Spinal cord (tissue), 10 donors: ENCODE data around the gene NPDC1. TPM values are rescaled to one million over a fixed set of nuclear protein-coding genes. Genes with fewer than 3 reads are reported as not detected.
A peak's percentile ranks its signal among the peaks of the same experiment; 100 is the strongest.

Experiments used
- DNase-seq, 6 donors: peaks; one replicate each; pipeline versions ENCODE4 v3.0.0 to v3.0.0-alpha.2; 2013 to 2015; ENCODE audit warnings: low spot score in 6 of 6, low read depth in 4 of 6
- H3K27ac ChIP-seq: one replicate; pipeline ENCODE4 v1.5.1; 2013; ENCODE audit warnings: low read depth, low read length, control low read depth
- H3K27me3 ChIP-seq: one replicate; pipeline ENCODE4 v1.6.1; 2013; ENCODE audit warnings: low read length; ENCODE audit not compliant: control insufficient read depth, insufficient read depth
- H3K36me3 ChIP-seq: one replicate; pipeline ENCODE4 v1.6.1; 2013; ENCODE audit warnings: low read length; ENCODE audit not compliant: control insufficient read depth, insufficient read depth
- H3K4me1 ChIP-seq: one replicate; pipeline ENCODE4 v1.6.1; 2013; ENCODE audit warnings: low read length; ENCODE audit not compliant: control insufficient read depth, insufficient read depth
- H3K4me3 ChIP-seq: one replicate; pipeline ENCODE4 v1.5.1; 2013; ENCODE audit warnings: low read depth, low read length, control low read depth
- H3K9me3 ChIP-seq: one replicate; pipeline ENCODE4 v1.6.1; 2013; ENCODE audit warnings: low read length; ENCODE audit not compliant: control insufficient read depth, insufficient read depth
- WGBS: methylation state at CpG from one replicate; pipeline ENCODE4 v1.1.5; 2013; ENCODE audit warnings: missing lambda C conversion rate; ENCODE audit not compliant: insufficient coverage; 5-methylcytosine and 5-hydroxymethylcytosine counted together
- polyA plus RNA-seq, 2 donors: library from polyadenylated mRNA; unstranded; fragments of 120-200 nt; gene quantifications; one replicate each; pipeline ENCODE4 v1.2.1, GENCODE V29; 2013; ENCODE audit not compliant: insufficient read length in 2 of 2
- total RNA-seq, 2 donors: library from RNA; depleted of rRNA in 1 of 2; stranded (reverse); fragments of 120-200 nt in 1 of 2; fragments of >200 nt in 1 of 2; gene quantifications; one replicate each; pipeline versions ENCODE4 v1.2.3 to v1.2.4, GENCODE V29; 2013 to 2014
- donor health status: healthy.

The NPDC1 gene
- total and polyA plus RNA-seq, 4 donors = 26.7 to 276 (median 164) TPM

DNA sequence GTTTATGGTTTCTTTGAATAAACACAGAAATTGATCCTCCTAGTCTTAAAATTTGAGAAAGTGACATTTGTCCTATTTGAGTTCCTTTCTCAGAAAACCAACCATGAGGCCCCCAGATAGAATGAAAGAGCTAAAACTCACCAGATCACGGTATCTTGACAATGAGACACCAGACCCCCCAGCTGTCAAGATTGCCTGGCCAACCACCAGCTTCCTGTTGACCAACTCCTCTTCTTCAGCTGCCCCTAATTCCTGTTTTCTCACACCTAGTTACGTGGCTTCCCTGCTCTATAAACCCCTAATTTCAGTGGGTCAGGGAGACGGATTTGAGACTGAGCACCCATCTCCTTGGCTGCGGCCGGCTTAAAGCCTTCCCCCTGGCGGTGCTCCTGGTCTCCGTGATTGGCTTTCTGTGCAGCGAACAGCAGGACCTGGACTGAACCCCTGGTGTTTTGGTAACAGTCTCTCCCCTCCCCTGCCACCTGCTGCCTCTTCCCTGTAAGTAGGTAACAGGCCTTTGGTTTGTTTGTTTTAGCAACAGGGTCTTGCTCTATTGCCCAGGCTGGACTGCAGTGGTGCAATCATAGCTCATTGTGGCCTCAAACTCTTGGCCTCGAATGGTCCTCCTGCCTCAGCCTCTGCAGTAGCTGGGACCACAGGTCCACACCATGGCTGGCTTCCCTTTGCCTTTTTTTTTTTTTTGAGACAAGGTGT, 12.7 kb upstream of the NPDC1 start:
- peaks cover 53% of the 10 kb centered on the region for H3K4me1 ChIP-seq
- H3K9me3 ChIP-seq = no peaks in the 10 kb centered on the region
- peaks cover 12% of the 10 kb centered on the region for H3K27me3 ChIP-seq
- H3K36me3 ChIP-seq = peaks cover 17% of the 10 kb centered on the region
- no peak overlapping the region for H3K27ac ChIP-seq
- no peak for DNase-seq
- WGBS = 82% methylated on average over 7 of the region's 9 CpGs
- H3K4me3 ChIP-seq = no peak overlapping the region

DNA sequence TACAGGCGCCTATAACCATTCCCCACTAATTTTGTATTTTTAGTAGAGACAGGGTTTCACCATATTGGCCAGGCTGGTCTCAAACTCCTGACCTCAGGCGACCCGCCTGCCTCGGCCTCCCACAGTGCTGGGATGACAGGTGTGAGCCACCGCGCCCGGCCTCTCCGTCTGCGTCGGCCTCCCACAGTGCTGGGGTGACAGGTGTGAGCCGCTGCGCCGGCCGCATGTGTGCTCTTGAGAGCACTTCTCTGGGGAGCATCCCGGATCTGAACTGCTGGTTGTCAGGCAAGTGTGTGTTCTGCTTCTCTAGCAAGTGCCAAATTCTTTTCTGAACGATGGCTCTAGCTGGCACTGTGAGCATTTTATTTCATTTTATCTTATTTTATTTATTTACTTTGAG, 11.6 kb upstream of the NPDC1 start:
- DNase-seq = no peak
- Histone ChIP-seq H3K36me3 (peaks cover 7% of the 10 kb centered on the region), H3K9me3 (no peaks in the 10 kb centered on the region), H3K27me3 (peaks cover 22% of the 10 kb centered on the region), H3K27ac (no peak overlapping the region), H3K4me3 (no peak overlapping the region), H3K4me1 (peaks cover 55% of the 10 kb centered on the region)
- WGBS = 41% methylated on average over 12 of the region's 16 CpGs

GRCh38 chr9:137056739-137057415, 10.9 kb upstream of the NPDC1 start:
- H3K4me1 ChIP-seq = peaks cover 55% of the 10 kb centered on the region
- no peak overlapping the region for H3K27ac ChIP-seq
- H3K9me3 ChIP-seq = no peaks in the 10 kb centered on the region
- WGBS = 70% methylated on average over 10 of the region's 17 CpGs
- H3K36me3 ChIP-seq = peaks cover 9% of the 10 kb centered on the region
- H3K27me3 ChIP-seq = peaks cover 29% of the 10 kb centered on the region
- no peak overlapping the region for H3K4me3 ChIP-seq
- no peak for DNase-seq

GRCh38 chr9:137055385-137056364, 9.7 kb upstream of the NPDC1 start:
- 27% methylated on average over 24 of the region's 28 CpGs for WGBS
- Histone ChIP-seq H3K27ac (peak overlapping the region; percentile 94), H3K4me3 (no peak overlapping the region), H3K4me1 (peaks cover 55% of the 10 kb centered on the region), H3K9me3 (no peaks in the 10 kb centered on the region), H3K27me3 (peaks cover 34% of the 10 kb centered on the region), H3K36me3 (peaks cover 21% of the 10 kb centered on the region)
- peak; percentile 78 to 98 (median 88) for DNase-seq

GRCh38 chr9:137054932-137055384, 9.0 kb upstream of the NPDC1 start:
- peaks cover 61% of the 10 kb centered on the region for H3K4me1 ChIP-seq
- H3K27me3 ChIP-seq = peaks cover 34% of the 10 kb centered on the region
- no peak for DNase-seq
- no peak overlapping the region for H3K4me3 ChIP-seq
- 48% methylated on average over 17 of the region's 17 CpGs for WGBS
- peaks cover 25% of the 10 kb centered on the region for H3K36me3 ChIP-seq
- no peaks in the 10 kb centered on the region for H3K9me3 ChIP-seq
- peak overlapping the region; percentile 94 for H3K27ac ChIP-seq

DNA sequence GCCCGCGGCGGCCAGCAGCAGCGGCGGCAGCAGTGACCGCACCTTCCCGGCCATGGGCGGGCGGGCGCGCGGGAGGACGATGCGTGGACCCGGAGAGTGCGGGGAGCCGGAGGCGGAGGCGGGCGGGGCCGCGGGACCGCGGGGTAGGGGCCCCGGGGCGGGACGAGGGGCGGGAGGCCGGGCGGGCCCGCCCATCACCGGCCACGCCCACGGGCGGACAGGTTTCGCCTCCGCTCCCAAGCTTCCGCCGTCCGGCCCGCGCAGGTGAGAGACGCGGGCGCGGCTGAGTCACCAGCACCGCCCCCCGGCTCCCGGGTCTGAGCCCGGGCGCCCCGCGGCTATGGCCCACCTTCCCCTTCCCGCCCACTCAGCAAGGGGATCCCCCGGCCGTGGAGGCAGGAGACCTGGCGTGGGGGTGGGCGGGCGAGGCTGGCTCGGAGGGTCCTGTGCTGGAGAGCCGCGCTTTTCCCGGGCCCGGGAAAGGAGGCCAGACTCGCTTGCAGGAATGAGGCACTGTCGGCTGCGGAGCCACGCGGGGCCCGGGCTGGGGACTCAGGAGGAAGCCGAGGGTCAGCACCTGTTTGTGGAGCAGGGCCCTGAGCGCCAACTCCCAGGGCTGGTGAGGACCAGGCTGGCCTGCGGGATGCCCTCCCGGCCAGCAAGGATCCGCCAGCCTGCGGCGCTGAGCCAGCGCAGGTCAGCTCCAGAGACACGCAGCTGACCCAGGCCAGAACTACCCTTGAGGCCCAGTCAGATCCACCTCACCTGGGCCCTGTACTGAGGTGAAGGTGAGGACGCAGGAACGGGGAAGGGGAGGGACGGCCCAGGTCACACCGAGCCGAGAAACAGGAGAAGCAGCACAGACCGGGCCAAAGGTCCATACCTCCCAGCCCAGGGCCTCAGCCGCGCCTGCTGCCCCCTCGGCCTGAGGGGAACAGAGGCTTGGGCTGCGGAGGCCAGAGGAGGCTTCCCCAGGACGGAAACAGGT, 8.3 kb upstream of the NPDC1 start, which contains the start of gene ENTPD2:
Gene ENTPD2 (minus strand): TSS at position 118 of the 988 bp plus-strand sequence. CDS start 64 bp downstream, at position 54.
- H3K4me3 ChIP-seq = peak within 1 kb of the TSS; percentile 28
- DNase-seq = no peak
- H3K36me3 ChIP-seq = peaks cover 26% of the 10 kb centered on the region
- WGBS = 15% methylated on average over 88 of the region's 90 CpGs
- no peaks in the 10 kb centered on the region for H3K9me3 ChIP-seq
- peak within 1 kb of the TSS; percentile 94 for H3K27ac ChIP-seq
- H3K4me1 ChIP-seq = peaks cover 68% of the 10 kb centered on the region
- H3K27me3 ChIP-seq = peaks cover 41% of the 10 kb centered on the region

- no peak for DNase-seq
- Histone ChIP-seq H3K4me3 (peak overlapping the region; percentile 28), H3K9me3 (no peaks in the 10 kb centered on the region), H3K27ac (no peak overlapping the region), H3K4me1 (peaks cover 76% of the 10 kb centered on the region), H3K36me3 (peaks cover 29% of the 10 kb centered on the region), H3K27me3 (peaks cover 46% of the 10 kb centered on the region)
- WGBS = 11% methylated on average over 69 of the region's 71 CpGs
Measured at GRCh38 chr9:137052998-137053943, 7.3 kb upstream of the NPDC1 start.

GRCh38 chr9:137052293-137052692, 6.3 kb upstream of the NPDC1 start:
- peaks cover 56% of the 10 kb centered on the region for H3K27me3 ChIP-seq
- no peaks in the 10 kb centered on the region for H3K9me3 ChIP-seq
- peaks cover 35% of the 10 kb centered on the region for H3K36me3 ChIP-seq
- DNase-seq = no peak
- peaks cover 76% of the 10 kb centered on the region for H3K4me1 ChIP-seq
- H3K4me3 ChIP-seq = no peak overlapping the region
- H3K27ac ChIP-seq = no peak overlapping the region
- 67% methylated on average over 1 of the region's 8 CpGs for WGBS
